ENCODE measurements around the gene PNRC1.

DNA sequence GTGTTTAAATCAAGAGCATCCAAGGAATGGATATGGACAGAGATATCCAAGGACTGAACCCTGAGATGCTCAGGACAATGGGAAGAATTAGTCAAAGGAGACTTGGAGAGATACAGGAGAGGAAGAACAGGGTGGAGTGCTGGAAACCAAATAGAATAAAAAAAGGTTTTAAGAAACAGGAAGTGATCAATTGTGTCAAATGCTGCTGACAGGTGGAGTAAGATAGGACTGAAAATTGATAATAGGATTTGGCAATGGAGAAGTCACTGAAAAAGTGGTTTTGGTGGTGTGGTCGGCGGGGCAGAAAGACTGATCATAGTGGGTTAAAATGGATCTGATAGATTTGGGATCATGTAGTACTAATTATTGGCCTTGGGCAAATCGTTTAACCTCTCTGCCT lies 37.9 kb upstream of the PNRC1 start:
- no peak for TF ChIP-seq POLR2A (IDR thresholded peaks at IDR 0.05; ENCODE audit: low read length)
- TF ChIP-seq GATA1 (IDR thresholded peaks at IDR 0.05; ENCODE audit: low read depth, low read length): no peak
